Measurements from ENCODE around the gene PRKCE. TPM values are rescaled to one million over a fixed set of nuclear protein-coding genes. Genes with fewer than 3 reads are reported as not detected.
"Not testable (repeated sequence)": the region's sequence is repeated elsewhere in the genome, so short reads cannot be mapped to it uniquely, and the experiment has no call there.

The PRKCE gene
- total RNA-seq, 2 experiments from 2014 or later: 17.0 to 42.1 TPM

GRCh38 chr2:46202987-46203386, 551.5 kb downstream of the PRKCE start:
- Histone ChIP-seq H3K27ac (ENCODE audit: low read depth, low read length, poor library complexity, severe bottlenecking) (no peak overlapping the region), H3K36me3 (ENCODE audit: insufficient read depth, low read length) (no peaks in the 10 kb centered on the region), H3K4me2 (ENCODE audit: low read length) (no peak overlapping the region), H3K4me1 (ENCODE audit: insufficient read depth, low read length, poor library complexity, severe bottlenecking) (no peaks in the 10 kb centered on the region), H3K9me3 (ENCODE audit: low read length) (no peaks in the 10 kb centered on the region), H4K20me1 (ENCODE audit: insufficient read depth, low read length) (no peaks in the 10 kb centered on the region), H3K79me2 (ENCODE audit: insufficient read depth, low read depth, low read length) (no peaks in the 10 kb centered on the region), H2AFZ (ENCODE audit: low read length) (no peak overlapping the region), H3K4me3 (ENCODE audit: low read depth, low read length, poor library complexity, severe bottlenecking) (no peak overlapping the region), H3K9me2 (ENCODE audit: insufficient read depth, low read length) (no peaks in the 10 kb centered on the region)
- intact Hi-C loops (cut with micrococcal nuclease; ENCODE audit: unreplicated experiment): no loop called here
- BruUV-seq (replicated peaks): no TSS peak
- DNase-seq (ENCODE audit: low spot score): no peak
- ChIA-PET CTCF (ENCODE audit: unreplicated experiment) (no interaction called here), POLR2A (no interaction called here)
- no peak for TF ChIP-seq CTCF (conservative IDR thresholded peaks at IDR 0.05; ENCODE audit: low read length)
- no peak for TF ChIP-seq EZH2phosphoT487 (IDR thresholded peaks at IDR 0.05; ENCODE audit: borderline replicate concordance, low read depth, low read length)

DNA sequence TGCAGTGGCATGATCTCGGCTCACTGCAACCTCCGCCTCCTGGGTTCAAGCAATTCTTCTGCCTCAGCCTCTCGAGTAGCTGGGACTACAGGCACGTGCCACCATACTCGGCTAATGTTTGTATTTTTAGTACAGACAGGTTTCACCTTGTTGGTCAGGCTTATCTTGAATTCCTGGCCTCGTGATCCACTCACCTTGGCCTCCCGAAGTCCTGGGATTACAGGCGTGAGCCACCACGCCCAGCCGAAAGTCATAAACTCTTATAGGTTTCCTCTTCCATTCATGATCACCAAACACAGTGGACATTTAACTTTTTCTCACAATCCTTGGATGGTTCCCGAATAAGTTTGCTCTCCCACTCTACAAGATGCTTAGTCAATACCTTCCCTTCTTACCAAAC, 552.2 kb downstream of the PRKCE start:
- BruUV-seq (replicated peaks); intact Hi-C loops (cut with micrococcal nuclease; ENCODE audit: unreplicated experiment); POLR2A ChIA-PET; H3K36me3 ChIP-seq (ENCODE audit: insufficient read depth, low read length); H3K79me2 ChIP-seq (ENCODE audit: insufficient read depth, low read depth, low read length); H3K27ac ChIP-seq (ENCODE audit: low read depth, low read length, poor library complexity, severe bottlenecking); H3K4me2 ChIP-seq (ENCODE audit: low read length); H3K4me3 ChIP-seq (ENCODE audit: low read depth, low read length, poor library complexity, severe bottlenecking); H2AFZ ChIP-seq (ENCODE audit: low read length); DNase-seq (ENCODE audit: low spot score); H3K9me2 ChIP-seq (ENCODE audit: insufficient read depth, low read length); H4K20me1 ChIP-seq (ENCODE audit: insufficient read depth, low read length); CTCF ChIA-PET (ENCODE audit: unreplicated experiment); H3K4me1 ChIP-seq (ENCODE audit: insufficient read depth, low read length, poor library complexity, severe bottlenecking); H3K9me3 ChIP-seq (ENCODE audit: low read length): not testable (repeated sequence)

DNA sequence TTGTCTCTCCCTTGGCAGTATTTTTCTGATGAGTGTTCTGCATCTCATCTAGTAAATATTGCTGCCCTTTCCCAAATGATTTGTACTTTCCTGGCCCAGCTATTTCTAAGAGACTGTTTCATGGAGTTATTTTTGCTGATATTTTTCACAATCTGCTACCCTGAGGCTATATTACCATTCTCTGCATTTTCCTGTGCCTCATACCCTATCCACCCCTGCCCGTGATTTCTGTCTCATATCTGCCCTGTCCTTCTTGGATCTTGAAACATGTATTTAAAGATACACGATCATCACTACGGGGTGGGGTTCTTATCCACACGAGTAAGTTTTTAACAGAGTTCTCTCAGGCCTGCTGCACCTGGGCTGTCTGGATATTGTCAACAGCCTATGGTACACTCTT, 556.1 kb downstream of the PRKCE start:
- TF ChIP-seq CTCF (conservative IDR thresholded peaks at IDR 0.05; ENCODE audit: low read length) (no peak), EZH2phosphoT487 (IDR thresholded peaks at IDR 0.05; ENCODE audit: borderline replicate concordance, low read depth, low read length) (no peak)
- H3K79me2 ChIP-seq (ENCODE audit: insufficient read depth, low read depth, low read length): no peaks in the 10 kb centered on the region
- H3K4me2 ChIP-seq (ENCODE audit: low read length): no peak overlapping the region
- BruUV-seq (replicated peaks): no TSS peak
- H4K20me1 ChIP-seq (ENCODE audit: insufficient read depth, low read length): no peaks in the 10 kb centered on the region
- no peaks in the 10 kb centered on the region for H3K9me2 ChIP-seq (ENCODE audit: insufficient read depth, low read length)
- intact Hi-C loops (cut with micrococcal nuclease; ENCODE audit: unreplicated experiment): no loop called here
- no peaks in the 10 kb centered on the region for H3K9me3 ChIP-seq (ENCODE audit: low read length)
- no peaks in the 10 kb centered on the region for H3K4me1 ChIP-seq (ENCODE audit: insufficient read depth, low read length, poor library complexity, severe bottlenecking)
- no peak overlapping the region for H3K4me3 ChIP-seq (ENCODE audit: low read depth, low read length, poor library complexity, severe bottlenecking)
- POLR2A ChIA-PET: no interaction called here
- CTCF ChIA-PET (ENCODE audit: unreplicated experiment): no interaction called here
- H2AFZ ChIP-seq (ENCODE audit: low read length): no peak overlapping the region
- no peak for DNase-seq (ENCODE audit: low spot score)
- no peaks in the 10 kb centered on the region for H3K36me3 ChIP-seq (ENCODE audit: insufficient read depth, low read length)
- H3K27ac ChIP-seq (ENCODE audit: low read depth, low read length, poor library complexity, severe bottlenecking): no peak overlapping the region

Measured in OCI-LY7 (cell line).